B cell (primary cell): ENCODE measurements around the gene PACRGL. TPM values are rescaled to one million over a fixed set of nuclear protein-coding genes. Genes with fewer than 3 reads are reported as not detected.

Experiments
- ATAC-seq: fragments of 200-7000 bp; cut with Tn5 transposase; one replicate; pipeline ENCODE4 v1.10.0; 2021; ENCODE audit warnings: low read depth, mild to moderate bottlenecking, moderate number of reproducible peaks, moderate library complexity
- CTCF ChIA-PET: fragments of 350-600 bp; sonication (Branson Sonifier 250); formaldehyde crosslinking; loops from one replicate; lab custom pipeline; 2021; ENCODE audit warnings: antibody characterized with exemption, inconsistent platforms; lab: Charles Lee
- POLR2A ChIA-PET: fragments of 350-600 bp; sonication (Branson Sonifier 250); formaldehyde crosslinking; loops from one replicate; lab custom pipeline; 2021; ENCODE audit warnings: antibody characterized with exemption; lab: Charles Lee
- DNase-seq: peaks from one replicate; pipeline ENCODE4 v3.0.0; 2013
- H2AFZ ChIP-seq: 2 replicates; pipeline ENCODE4 v1.6.1; 2012; ENCODE audit warnings: mild to moderate bottlenecking, low read depth, low read length; ENCODE audit not compliant: insufficient read depth, poor library complexity, severe bottlenecking
- H3K27ac ChIP-seq, 2 donors: 1 replicate in 1 of 2; 2 replicates in 1 of 2; pipeline ENCODE4 v1.5.1; 2012 to 2013; ENCODE audit warnings: low read length in 2 of 2, mild to moderate bottlenecking in 2 of 2, moderate library complexity in 1 of 2
- H3K27me3 ChIP-seq, 4 experiments: fragments of 200-600 bp in 1 of 4; sonication (generic) in 1 of 4; replicated peaks in 1 of 4; 1 replicate in 2 of 4; 2 replicates in 2 of 4; pipeline versions ENCODE4 v1.6.1 to v1.7.0; 2013 to 2016; ENCODE audit warnings: low read length in 3 of 4, mild to moderate bottlenecking in 2 of 4, mixed read lengths in 1 of 4, moderate library complexity in 1 of 4; ENCODE audit not compliant: insufficient read depth in 4 of 4, control insufficient read depth in 3 of 4; ENCODE audit errors: control extremely low read depth in 1 of 4
- H3K36me3 ChIP-seq, 2 experiments: replicated peaks in 1 of 2; 1 replicate in 1 of 2; 2 replicates in 1 of 2; pipeline versions ENCODE4 v1.6.1 to v1.7.1; 2013; ENCODE audit warnings: low read length in 1 of 2; ENCODE audit not compliant: insufficient read depth in 2 of 2, control insufficient read depth in 1 of 2; ENCODE audit errors: control extremely low read depth in 1 of 2, extremely low read depth in 1 of 2
- H3K4me1 ChIP-seq, 2 donors: fragments of 200-600 bp in 1 of 2; sonication (generic) in 1 of 2; 1 replicate in 1 of 2; 2 replicates in 1 of 2; pipeline versions ENCODE4 v1.5.1 to v1.6.1; 2013 to 2017; ENCODE audit warnings: low read length in 2 of 2; ENCODE audit not compliant: control insufficient read depth in 2 of 2, insufficient read depth in 2 of 2
- H3K4me2 ChIP-seq: replicated peaks from 2 replicates; pipeline ENCODE3; 2012; ENCODE audit warnings: mild to moderate bottlenecking, low read depth, low read length; ENCODE audit not compliant: poor library complexity, severe bottlenecking
- H3K4me3 ChIP-seq, 5 experiments: fragments of 200-600 bp in 1 of 5; sonication (generic) in 1 of 5; 1 replicate in 3 of 5; 2 replicates in 2 of 5; pipeline versions ENCODE4 v1.5.1 to v1.7.0; 2011 to 2016; ENCODE audit warnings: low read length in 4 of 5, mild to moderate bottlenecking in 4 of 5, low read depth in 2 of 5, control low read depth in 1 of 5, moderate library complexity in 1 of 5; ENCODE audit not compliant: insufficient read depth in 1 of 5; ENCODE audit errors: control extremely low read depth in 1 of 5, extremely low read depth in 1 of 5
- H3K79me2 ChIP-seq: fragments of 200-600 bp; sonication (generic); one replicate; pipeline ENCODE4 v1.6.0; 2016; ENCODE audit warnings: low read length; ENCODE audit not compliant: control insufficient read depth, insufficient read depth
- H3K9ac ChIP-seq: fragments of 200-600 bp; sonication (generic); 2 replicates; pipeline ENCODE4 v1.6.1; 2017; ENCODE audit warnings: mild to moderate bottlenecking, low read length, moderate library complexity
- H3K9me3 ChIP-seq, 3 donors: one replicate each; pipeline versions ENCODE4 v1.6.1 to v1.7.1; 2013; ENCODE audit warnings: low read length in 2 of 3; ENCODE audit not compliant: control insufficient read depth in 2 of 3, insufficient read depth in 1 of 3; ENCODE audit errors: control extremely low read depth in 1 of 3
- H4K20me1 ChIP-seq: 2 replicates; pipeline ENCODE4 v1.6.0; 2012; ENCODE audit warnings: mild to moderate bottlenecking, low read length; ENCODE audit not compliant: insufficient read depth, control insufficient read depth, poor library complexity, severe bottlenecking
- H3K27ac Mint-ChIP-seq: one replicate; pipeline ENCODE4 v1.8.0; 2021; ENCODE audit warnings: mixed read lengths
- H3K27me3 Mint-ChIP-seq: one replicate; pipeline ENCODE4 v1.8.0; 2021; ENCODE audit warnings: mixed read lengths
- H3K4me1 Mint-ChIP-seq: one replicate; pipeline ENCODE4 v1.8.0; 2021; ENCODE audit warnings: mixed read lengths
- H3K4me3 Mint-ChIP-seq: one replicate; pipeline ENCODE4 v1.8.0; 2021; ENCODE audit warnings: mixed read lengths
- H3K9me3 Mint-ChIP-seq: one replicate; pipeline ENCODE4 v1.8.0; 2022; ENCODE audit warnings: mixed read lengths; ENCODE audit not compliant: insufficient read depth
- CTCF ChIP-seq: fragments of 200-600 bp; IDR thresholded peaks from one replicate; pipeline ENCODE4 v1.8.0; 2022; ENCODE audit warnings: antibody characterized with exemption, mild to moderate bottlenecking
- EZH2 ChIP-seq: IDR thresholded peaks from 2 replicates; pipeline ENCODE4 v1.6.1; 2012; ENCODE audit warnings: borderline replicate concordance, low read depth, mild to moderate bottlenecking, moderate library complexity, low read length; ENCODE audit not compliant: insufficient read depth, poor library complexity, severe bottlenecking
- WGBS: methylation state at CpG from one replicate; pipeline ENCODE4 v1.1.5; 2013; ENCODE audit warnings: missing lambda C conversion rate; ENCODE audit not compliant: insufficient coverage; 5-methylcytosine and 5-hydroxymethylcytosine counted together
- intact Hi-C: fragments of 100-400 bp; cut with micrococcal nuclease; formaldehyde crosslinking; loops from one replicate; pipeline ENCODE4 v1.10.0; 2022
- polyA plus RNA-seq: library from polyadenylated mRNA; depleted of rRNA; stranded (reverse); fragments of >200 nt; gene quantifications from 2 replicates; pipeline ENCODE4 v1.2.3, GENCODE V29; 2012
- total RNA-seq, 2 donors: library from RNA; stranded (reverse); fragments of 120-200 nt in 1 of 2; gene quantifications; 1 replicate in 1 of 2; 2 replicates in 1 of 2; pipeline versions ENCODE4 v1.2.3 to v1.2.4, GENCODE V29; 2013 to 2022

Gene PACRGL
- total and polyA plus RNA-seq, 2 donors (not counting 1 experiment from before 2014, with no cell fraction given): 5.3 to 18.7 TPM

GRCh38 chr4:20752641-20753040 is 52.4 kb downstream of the PACRGL start:
- DNase-seq: no peak
- ChIA-PET CTCF (interaction anchor here (2.3 kb wide), 1 partner anchor 8 kb away, joined by 6 read pairs; no protein-coding TSS in a partner anchor), POLR2A (no interaction called here)
- Mint-ChIP-seq H3K27ac (no peak overlapping the region), H3K4me3 (no peak overlapping the region), H3K27me3 (no peaks in the 10 kb centered on the region), H3K4me1 (no peaks in the 10 kb centered on the region), H3K9me3 (no peaks in the 10 kb centered on the region)
- no CpG with 5 or more reads among the region's 3 CpGs for WGBS
- ATAC-seq: no peak
- Histone ChIP-seq H4K20me1 (no peaks in the 10 kb centered on the region), H3K4me3 (no peak overlapping the region), H3K36me3 (no peaks in the 10 kb centered on the region), H3K27ac (no peak overlapping the region), H3K4me1 (no peaks in the 10 kb centered on the region), H2AFZ (no peak overlapping the region), H3K27me3 (no peaks in the 10 kb centered on the region), H3K4me2 (no peak overlapping the region), H3K79me2 (no peaks in the 10 kb centered on the region), H3K9ac (no peak overlapping the region), H3K9me3 (no peaks in the 10 kb centered on the region)
- TF ChIP-seq EZH2: no peak
- no peak for TF ChIP-seq CTCF
- intact Hi-C loops: no loop called here

GRCh38 chr4:20754036-20754435 is 53.8 kb downstream of the PACRGL start:
- Mint-ChIP-seq H3K27me3 (no peaks in the 10 kb centered on the region), H3K4me3 (no peak overlapping the region), H3K27ac (no peak overlapping the region), H3K4me1 (no peaks in the 10 kb centered on the region), H3K9me3 (no peaks in the 10 kb centered on the region)
- CTCF ChIA-PET: no interaction called here
- Histone ChIP-seq H3K4me2 (no peak overlapping the region), H3K9ac (no peak overlapping the region), H3K4me3 (no peak overlapping the region), H2AFZ (no peak overlapping the region), H3K36me3 (no peaks in the 10 kb centered on the region), H4K20me1 (no peaks in the 10 kb centered on the region), H3K27ac (no peak overlapping the region), H3K9me3 (no peaks in the 10 kb centered on the region), H3K79me2 (no peaks in the 10 kb centered on the region), H3K4me1 (no peaks in the 10 kb centered on the region), H3K27me3 (no peaks in the 10 kb centered on the region)
- DNase-seq: no peak
- WGBS: no CpG with 5 or more reads among the region's 1 CpG
- intact Hi-C loops: no loop called here
- TF ChIP-seq EZH2 (no peak), CTCF (no peak)
- POLR2A ChIA-PET: no interaction called here
- ATAC-seq: no peak
